ENCODE measurements around the gene ADH1B.

Gene ADH1B

DNA sequence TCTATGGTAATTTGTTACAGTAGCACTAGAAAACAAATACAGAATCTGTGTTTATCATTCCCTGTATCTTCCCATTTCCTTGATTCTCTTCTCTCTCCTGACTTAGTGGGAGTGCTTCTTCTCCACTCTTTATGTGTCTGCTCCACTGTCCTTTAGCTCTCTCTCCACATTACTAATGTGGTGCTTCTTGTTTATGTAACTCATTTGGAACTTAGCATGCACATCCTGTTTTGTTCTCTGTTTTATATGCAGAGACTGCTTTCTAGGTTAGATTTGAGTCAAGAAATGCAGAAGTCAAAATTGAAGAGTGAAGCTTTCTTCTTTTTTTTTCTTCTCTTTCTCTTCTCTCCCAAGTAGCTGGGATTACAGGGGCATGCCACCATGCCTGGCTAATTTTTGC is 56.3 kb downstream of the ADH1B start:
- Mint-ChIP-seq H3K9me3 (peaks cover 20% of the 10 kb centered on the region), H3K4me1 (no peaks in the 10 kb centered on the region), H3K27ac (no peak overlapping the region), H3K27me3 (ENCODE audit: low read depth) (no peaks in the 10 kb centered on the region), H3K36me3 (ENCODE audit: low read depth) (no peaks in the 10 kb centered on the region), H3K4me3 (no peak overlapping the region)
- TF ChIP-seq CTCF (IDR thresholded peaks at IDR 0.05; ENCODE audit: unreplicated experiment in 3 of 3) = no peak
